HG03575 (cell line): Measurements from ENCODE around the gene ARHGAP44.

Experiments
- ATAC-seq: cut with Tn5 transposase; IDR thresholded peaks from one replicate; pipeline ENCODE4 v1.9.1; 2021; ENCODE audit not compliant: unreplicated experiment, insufficient number of reproducible peaks, low FRiP score; ENCODE audit errors: extremely low read depth

Gene ARHGAP44

GRCh38 chr17:13003454-13003851 is 214.2 kb downstream of the ARHGAP44 start:
- ATAC-seq = no peak

DNA sequence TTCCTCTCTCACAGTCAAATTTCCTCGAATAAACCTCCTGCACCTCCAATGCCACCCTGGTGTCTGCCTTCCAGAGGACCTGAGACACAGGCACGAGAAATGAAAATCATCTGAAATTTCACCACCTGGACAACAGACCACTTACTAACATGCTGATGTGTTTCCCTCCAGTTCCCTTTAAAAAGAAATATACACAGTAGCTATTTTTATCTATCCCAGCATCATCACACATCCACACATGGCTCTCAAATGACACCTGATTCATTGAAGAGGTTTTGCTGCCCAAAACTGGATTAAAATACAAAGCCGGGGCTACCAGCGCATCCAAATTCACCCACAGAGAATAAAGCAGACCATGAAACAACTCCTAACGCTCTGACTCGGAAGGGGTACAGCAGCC is 214.6 kb downstream of the ARHGAP44 start:
- no peak for ATAC-seq

DNA sequence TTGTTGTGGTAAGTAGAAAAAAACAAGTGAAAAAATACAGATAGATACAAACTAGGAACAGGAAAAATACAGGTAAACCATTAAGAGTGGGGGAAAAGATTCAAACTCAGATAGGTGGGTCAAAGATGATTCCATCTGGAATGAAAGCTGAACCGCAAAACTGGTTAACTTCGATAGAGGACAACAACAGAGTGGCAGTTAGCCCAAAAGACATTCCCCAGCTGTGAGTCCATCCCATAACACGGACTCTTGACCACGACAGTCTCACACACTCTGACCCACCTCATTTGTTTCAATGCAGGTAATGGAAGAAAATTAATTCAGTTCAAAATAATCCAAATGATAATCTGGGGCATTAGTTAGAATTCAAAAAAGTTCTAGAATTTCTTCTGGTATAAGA is 215.0 kb downstream of the ARHGAP44 start:
- no peak for ATAC-seq

DNA sequence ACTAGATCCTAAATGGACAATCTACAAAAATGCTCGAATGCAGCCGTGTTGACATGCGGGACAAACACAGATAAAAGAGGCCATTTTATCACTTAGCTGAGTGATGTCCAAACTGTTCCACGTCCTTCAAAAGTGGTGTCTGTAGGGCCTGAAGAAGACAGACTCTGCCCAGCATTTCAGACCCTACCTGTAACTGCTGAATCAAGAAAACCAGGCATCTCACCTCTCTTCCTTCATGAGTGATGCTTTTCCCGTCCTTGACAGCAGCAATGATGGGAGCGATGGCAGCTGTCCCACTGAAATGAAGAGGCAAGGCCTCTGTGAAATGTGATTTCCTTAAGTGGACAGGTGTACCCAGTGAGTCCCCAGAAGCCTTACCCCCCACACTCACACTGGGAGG is 216.2 kb downstream of the ARHGAP44 start:
- no peak for ATAC-seq

- no peak for ATAC-seq
These were observed 219.2 kb downstream of the ARHGAP44 start for GRCh38 chr17:13008461-13008860.

DNA sequence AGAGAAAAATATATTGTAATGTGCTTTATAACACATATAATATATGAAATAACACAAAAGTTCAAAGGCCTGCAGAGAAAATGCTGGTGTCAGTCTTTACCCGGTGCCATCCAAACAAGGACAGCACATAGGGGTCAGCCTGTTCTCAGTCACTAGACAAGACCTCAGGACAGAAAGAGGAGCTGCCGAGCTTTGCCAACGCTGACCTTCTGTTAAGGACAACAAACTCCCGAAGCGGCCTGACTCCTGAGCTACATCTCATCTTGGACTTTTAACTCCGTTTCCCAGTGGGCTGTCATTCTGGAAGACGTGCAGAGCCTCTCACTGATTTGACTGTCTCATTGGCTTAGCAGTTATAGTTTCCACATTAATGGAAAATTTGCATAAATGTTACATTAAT is 221.7 kb downstream of the ARHGAP44 start:
- ATAC-seq = no peak

DNA sequence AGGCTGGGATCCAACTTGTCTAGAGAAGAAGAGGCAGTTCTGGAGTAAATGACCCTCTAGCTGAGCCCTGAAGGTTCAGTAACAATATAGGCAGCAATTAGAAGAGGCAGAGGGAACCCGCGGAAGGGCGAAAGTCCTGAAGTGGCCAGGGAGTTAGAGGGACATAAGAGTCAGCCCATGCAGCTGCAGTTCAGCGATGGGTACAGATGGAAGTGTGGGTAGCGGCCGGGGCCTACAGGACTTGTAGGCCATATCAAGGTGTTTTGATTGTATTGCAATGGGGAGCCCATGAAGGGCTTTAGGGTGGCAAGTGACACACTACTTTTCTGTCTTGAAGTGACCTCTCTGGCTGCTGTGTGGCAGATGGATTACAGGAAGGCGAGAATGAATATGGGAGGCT is 225.5 kb downstream of the ARHGAP44 start:
- ATAC-seq = no peak

GRCh38 chr17:13016881-13017654 is 227.8 kb downstream of the ARHGAP44 start:
- no peak for ATAC-seq

GRCh38 chr17:13017655-13018459 is 228.6 kb downstream of the ARHGAP44 start, which contains the start of gene ELAC2:
ELAC2 (minus strand) TSS chr17:13018027; CDS start chr17:13017947, 80 bp downstream.
- ATAC-seq = peak; percentile 93

- ATAC-seq = no peak
These were observed 234.7 kb downstream of the ARHGAP44 start for GRCh38 chr17:13024016-13024415.

DNA sequence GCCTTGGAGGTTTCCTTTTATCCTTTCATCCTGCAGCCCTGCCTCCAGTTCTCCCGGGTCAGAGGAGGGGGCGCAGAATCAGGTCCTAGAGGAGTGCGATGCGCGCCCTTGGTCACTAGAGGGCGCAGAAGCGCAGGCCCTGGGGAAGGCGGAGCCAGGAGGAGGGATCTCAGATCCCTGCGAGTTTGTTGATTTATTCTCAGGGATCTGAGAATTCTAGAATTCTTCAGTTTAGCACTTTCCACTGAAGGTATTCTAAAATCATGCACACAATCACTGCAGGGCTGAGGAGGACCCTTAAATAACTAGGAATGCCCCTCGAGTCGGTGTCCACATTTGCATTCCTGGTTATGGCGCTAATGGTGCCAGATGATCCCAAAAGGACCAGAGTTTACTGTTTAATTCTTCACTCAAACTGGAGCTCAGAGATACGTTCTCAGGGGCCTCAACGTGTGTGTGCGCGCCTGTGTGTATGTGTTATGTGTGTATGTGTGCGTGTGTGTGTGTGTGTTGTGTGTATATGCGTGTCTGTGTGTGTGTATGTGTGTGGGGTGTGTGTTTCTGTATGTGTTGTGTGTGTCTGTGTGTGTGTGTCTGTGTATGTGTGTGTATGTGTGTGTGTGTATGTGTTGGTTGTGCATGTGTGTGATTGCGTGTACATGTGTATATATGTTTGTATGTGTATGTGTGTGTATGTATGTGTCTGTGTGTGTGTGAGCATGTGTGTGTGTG is 235.4 kb downstream of the ARHGAP44 start:
- no peak for ATAC-seq

DNA sequence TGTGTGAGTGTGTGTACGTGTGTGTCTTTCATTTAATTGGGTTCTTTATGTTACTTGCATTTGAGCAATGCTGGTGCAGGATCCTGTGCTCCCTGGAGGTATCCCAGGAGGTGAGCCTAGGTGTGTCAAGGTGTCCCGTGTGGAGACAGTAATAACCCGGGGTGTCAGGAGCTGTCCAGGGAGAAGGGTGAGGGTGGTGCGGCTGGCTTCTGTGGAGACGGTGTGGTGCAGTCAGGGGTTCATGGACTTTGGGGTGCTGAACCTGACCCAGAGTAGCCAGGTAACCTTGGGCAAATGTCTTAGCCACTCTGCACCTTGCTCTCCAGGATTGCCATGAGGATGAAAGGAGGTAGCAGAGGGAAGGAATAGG is 235.9 kb downstream of the ARHGAP44 start:
- no peak for ATAC-seq

DNA sequence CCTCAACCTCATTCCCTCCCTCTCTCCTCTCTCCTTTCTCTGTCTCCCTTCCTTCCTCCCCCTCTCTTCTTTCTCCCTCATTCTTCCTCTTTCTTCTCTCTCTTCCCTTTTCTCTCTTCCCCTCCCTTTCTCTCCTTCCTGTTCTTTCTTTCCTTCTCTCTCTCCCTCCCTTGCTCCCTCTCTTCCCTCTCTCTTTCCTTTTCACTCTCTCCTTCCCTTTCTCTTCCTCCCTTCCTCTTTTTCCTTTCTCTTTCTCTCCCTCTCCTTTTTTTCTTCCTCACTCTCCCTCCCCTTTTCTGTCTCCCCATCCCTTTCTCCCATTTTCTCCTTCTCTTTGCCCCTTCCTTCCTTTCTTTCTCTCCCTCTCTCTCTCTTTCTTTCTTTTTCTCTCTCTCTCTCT is 236.4 kb downstream of the ARHGAP44 start:
- ATAC-seq = no peak

DNA sequence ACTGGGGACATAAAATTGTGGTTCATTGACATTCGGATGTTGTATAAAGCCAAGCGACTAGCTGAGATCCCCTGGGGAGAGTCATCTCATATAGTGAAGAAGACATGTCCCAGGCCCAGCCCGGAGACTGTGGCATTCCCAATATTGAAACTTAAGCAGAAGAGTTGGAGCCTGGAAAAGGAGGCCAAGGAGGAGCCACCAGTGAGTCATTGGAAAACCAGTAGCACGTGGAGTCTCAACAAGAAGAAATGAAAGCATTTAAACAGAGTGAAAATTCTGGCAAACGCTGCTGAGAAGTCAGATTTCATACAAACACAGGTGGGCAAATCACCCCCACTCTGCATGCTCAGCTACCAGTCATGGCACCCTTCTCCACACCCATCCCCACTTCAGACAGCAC is 237.9 kb downstream of the ARHGAP44 start:
- no peak for ATAC-seq

- no peak for ATAC-seq
These were observed 240.0 kb downstream of the ARHGAP44 start for GRCh38 chr17:13029340-13029739.

- ATAC-seq = no peak
These were observed 240.8 kb downstream of the ARHGAP44 start for GRCh38 chr17:13030056-13030455.

DNA sequence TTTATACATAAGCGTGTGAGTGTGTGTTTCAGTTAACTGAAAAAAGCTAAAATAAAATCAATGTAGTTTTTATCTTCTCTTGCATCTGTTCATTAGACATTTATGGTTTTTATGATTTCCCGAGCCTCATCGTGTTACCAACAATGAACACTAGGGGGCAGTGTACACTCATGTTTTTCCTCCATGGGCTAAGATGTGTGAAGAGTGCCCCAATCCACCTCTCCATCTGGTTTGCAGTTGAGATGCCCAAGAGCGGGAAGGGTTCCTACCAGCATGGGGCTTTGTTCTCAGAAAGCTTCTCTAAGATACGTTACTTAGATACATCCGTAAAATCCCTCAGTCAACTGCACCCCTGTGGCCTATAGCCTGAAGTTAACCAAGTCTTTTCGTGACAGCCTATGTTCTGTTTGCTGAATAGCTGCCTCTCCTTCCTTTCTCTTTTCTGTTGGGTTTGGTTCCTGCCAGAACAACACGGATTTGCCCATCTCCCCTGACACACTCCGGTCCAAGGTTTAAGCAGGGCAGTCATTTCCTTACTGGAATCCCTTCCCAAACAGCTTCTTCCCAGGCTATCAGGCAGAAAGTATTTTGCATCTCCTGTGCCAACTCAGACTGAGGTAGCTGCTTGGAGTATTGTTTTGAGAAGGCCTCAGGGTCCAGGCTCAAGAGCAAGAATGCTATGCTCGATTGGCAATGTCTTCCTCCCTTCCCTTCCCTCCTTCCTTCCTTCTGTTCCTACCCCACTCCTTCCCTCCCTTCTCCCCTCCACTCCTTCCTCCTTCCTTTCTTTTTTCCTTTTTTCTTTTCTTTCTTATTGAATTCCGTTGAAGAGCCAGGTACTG is 241.4 kb downstream of the ARHGAP44 start:
- ATAC-seq = no peak

DNA sequence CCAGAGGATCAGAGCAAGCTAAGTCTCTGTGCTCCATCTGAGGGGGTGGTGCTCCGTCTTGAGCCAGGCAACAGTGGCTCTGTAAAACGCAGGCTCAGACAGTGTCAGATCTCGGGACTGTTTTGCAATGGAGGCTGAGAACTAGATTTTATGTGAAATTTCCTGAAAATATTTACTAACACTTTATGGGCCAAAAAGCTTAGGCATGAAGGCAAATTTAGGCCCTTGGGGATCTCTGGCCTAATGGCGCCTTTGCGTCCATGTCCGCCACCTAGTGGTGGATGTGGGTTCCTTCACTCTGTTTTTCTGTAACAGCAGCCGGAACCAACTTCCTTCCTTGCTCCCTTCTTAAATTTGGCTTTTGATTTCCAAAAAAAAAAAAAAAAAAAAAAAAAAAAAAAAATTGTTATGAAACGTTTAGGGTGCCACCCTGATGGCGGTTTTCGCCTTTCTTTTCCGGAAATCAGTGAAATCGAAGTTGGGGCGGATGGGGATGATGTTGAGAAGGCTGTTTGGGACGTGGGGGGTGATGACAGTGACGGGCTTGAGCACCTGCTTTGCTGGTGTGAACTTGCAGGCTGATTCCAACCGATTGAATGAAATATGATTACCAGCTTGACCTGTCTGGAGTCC is 242.5 kb downstream of the ARHGAP44 start:
- no peak for ATAC-seq
